ENCODE data around the gene HSPB9. TPM values are rescaled to one million over a fixed set of nuclear protein-coding genes. Genes with fewer than 3 reads are reported as not detected.

Gene HSPB9
- total and polyA plus RNA-seq, 2 of the 8 experiments (the other 6 are each of a cell fraction or from before 2014, with no cell fraction given): 0.27 to 0.30 TPM

GRCh38 chr17:42097691-42098631 lies 24.6 kb upstream of the HSPB9 start, which contains the start of gene ZNF385C (continued):
- TF ChIP-seq SRF (IDR thresholded peaks at IDR 0.05; ENCODE audit: low read depth, low read length) (no peak), ATF3 (IDR thresholded peaks at IDR 0.05; ENCODE audit: insufficient read depth, low read depth, low read length) (no peak), CHD1 (IDR thresholded peaks at IDR 0.05; ENCODE audit: low read depth, low read length) (no peak), KDM1A (IDR thresholded peaks at IDR 0.05; ENCODE audit: borderline replicate concordance, low read length) (no peak), SUZ12 (IDR thresholded peaks at IDR 0.05; ENCODE audit: low read length) (no peak), E2F6 (IDR thresholded peaks at IDR 0.05) (peak; percentile 92)

Data from H1 (cell line).